Peyer's patch (tissue), 4 donors: ENCODE measurements around the gene ZNF396.

Experiments used
- CTCF ChIP-seq, 6 experiments: fragments of 450-650 bp in 4 of 6; fragments of 200-600 bp in 2 of 6; sonication (generic) in 1 of 6; IDR thresholded peaks; one replicate each; pipeline ENCODE4 v1.5.1; 2017 to 2019; ENCODE audit warnings: antibody characterized with exemption in 6 of 6, mild to moderate bottlenecking in 3 of 6, moderate library complexity in 1 of 6
- POLR2A ChIP-seq, 2 donors: fragments of 450-650 bp; IDR thresholded peaks; one replicate each; pipeline ENCODE4 v1.5.1; 2017; ENCODE audit warnings: antibody characterized with exemption in 2 of 2, mild to moderate bottlenecking in 2 of 2, moderate library complexity in 2 of 2

- no peak for TF ChIP-seq CTCF (IDR thresholded peaks at IDR 0.05)
- TF ChIP-seq POLR2A (IDR thresholded peaks at IDR 0.05) = no peak
Observed at GRCh38 chr18:35335866-35336265, 41.3 kb downstream of the ZNF396 start.
